ENCODE measurements around the gene PHACTR1.

- no peak for TF ChIP-seq EZH2phosphoT487 (IDR thresholded peaks at IDR 0.05; ENCODE audit: low read depth)
- no peak for TF ChIP-seq CTCF (IDR thresholded peaks at IDR 0.05; ENCODE audit: low read depth, low read length)
These were observed 3.7 kb downstream of the PHACTR1 start for GRCh38 chr6:12720310-12720709.

Data from OCI-LY3 (cell line).